Measurements from ENCODE around the gene MDK. TPM values are rescaled to one million over a fixed set of nuclear protein-coding genes. Genes with fewer than 3 reads are reported as not detected.
"Not testable (repeated sequence)": the region's sequence is repeated elsewhere in the genome, so short reads cannot be mapped to it uniquely, and the experiment has no call there.

Gene MDK
- total and polyA plus RNA-seq, 2 experiments from 2014 or later = 388 to 477 TPM

GRCh38 chr11:46370253-46370652 lies 11.2 kb upstream of the MDK start (continued):
- TF ChIP-seq ZNF462 (CRISPR knock-in tag; IDR thresholded peaks at IDR 0.05) (no peak), POLR2AphosphoS5 (IDR thresholded peaks at IDR 0.05; ENCODE audit: low read depth) (no peak), REST (IDR thresholded peaks at IDR 0.05; ENCODE audit: unreplicated experiment) (no peak)

GRCh38 chr11:46371262-46371661 lies 10.2 kb upstream of the MDK start:
- ATAC-seq; H3K9me2 ChIP-seq (ENCODE audit: insufficient read depth); H3K4me3 ChIP-seq; H3K79me2 ChIP-seq (replicated peaks; ENCODE audit: insufficient read depth); H3K27ac Mint-ChIP-seq; H3K36me3 ChIP-seq (ENCODE audit: insufficient read depth); H3K4me3 Mint-ChIP-seq; H3K4me2 ChIP-seq; H2AFZ ChIP-seq; DNase-seq (ENCODE audit: low spot score); H3K27me3 ChIP-seq (ENCODE audit: insufficient read depth); H3K9me3 Mint-ChIP-seq; H3K27me3 Mint-ChIP-seq (ENCODE audit: insufficient read depth, low read depth, poor library complexity); H3K4me1 ChIP-seq (ENCODE audit: insufficient read depth); H3K27ac ChIP-seq (ENCODE audit: low read depth): not testable (repeated sequence)
- Histone ChIP-seq H3F3A (replicated peaks; ENCODE audit: low read depth) (peaks cover 22% of the 10 kb centered on the region; the same call in 1 of the 2 replicates), H4K20me1 (replicated peaks; ENCODE audit: insufficient read depth) (peaks cover 12% of the 10 kb centered on the region)
- Mint-ChIP-seq H3K4me1 (peaks cover 20% of the 10 kb centered on the region), H3K36me3 (ENCODE audit: low read depth) (peaks cover 44% of the 10 kb centered on the region)

Measured in GM23338 (cell line).